ENCODE measurements around the gene NUMBL.

- no peak for TF ChIP-seq POLR2AphosphoS5 (IDR thresholded peaks at IDR 0.05)
- no peak for TF ChIP-seq CTCF (IDR thresholded peaks at IDR 0.05)
- TF ChIP-seq POLR2A (IDR thresholded peaks at IDR 0.05; ENCODE audit: low read depth): no peak
- TF ChIP-seq EP300 (IDR thresholded peaks at IDR 0.05): no peak
Observed at GRCh38 chr19:40674291-40674690, 16.2 kb downstream of the NUMBL start.

All from esophagus muscularis mucosa (tissue), 4 donors.